HG02678 (cell line): ENCODE data around the gene DNAJB14.

Experiments
- ATAC-seq: cut with Tn5 transposase; IDR thresholded peaks from one replicate; pipeline ENCODE4 v1.9.1; 2021; ENCODE audit warnings: mild to moderate bottlenecking, moderate library complexity; ENCODE audit not compliant: unreplicated experiment

The DNAJB14 gene

GRCh38 chr4:99945718-99946355 is 581 bp downstream of the DNAJB14 start:
- peak; percentile 1 for ATAC-seq

- ATAC-seq: no peak
Measured at GRCh38 chr4:99943904-99944437, 2.4 kb downstream of the DNAJB14 start.

- ATAC-seq: no peak
Measured at GRCh38 chr4:99938243-99938753, 8.1 kb downstream of the DNAJB14 start.

GRCh38 chr4:99934891-99935290 is 11.5 kb downstream of the DNAJB14 start:
- no peak for ATAC-seq

GRCh38 chr4:99927566-99927965 is 18.9 kb downstream of the DNAJB14 start:
- ATAC-seq: no peak

- no peak for ATAC-seq
Measured at GRCh38 chr4:99921174-99921573, 25.2 kb downstream of the DNAJB14 start.

GRCh38 chr4:99918656-99919055 is 27.8 kb downstream of the DNAJB14 start:
- no peak for ATAC-seq

- ATAC-seq: no peak
Measured at GRCh38 chr4:99917575-99917974, 28.8 kb downstream of the DNAJB14 start.

GRCh38 chr4:99915449-99915848 is 31.0 kb downstream of the DNAJB14 start:
- ATAC-seq: no peak

- no peak for ATAC-seq
Measured at GRCh38 chr4:99894998-99895397, 51.4 kb downstream of the DNAJB14 start.

- ATAC-seq: peak; percentile 100
Measured at GRCh38 chr4:99894161-99894997, 52.0 kb downstream of the DNAJB14 start, which contains the start of gene LAMTOR3. LAMTOR3 (minus strand) TSS chr4:99894427; CDS start chr4:99893963, 464 bp downstream.

- ATAC-seq: no peak
Measured at GRCh38 chr4:99893839-99894160, 52.6 kb downstream of the DNAJB14 start.

GRCh38 chr4:99893029-99893428 is 53.4 kb downstream of the DNAJB14 start:
- ATAC-seq: no peak

- ATAC-seq: no peak
Measured at GRCh38 chr4:99891351-99891750, 55.1 kb downstream of the DNAJB14 start.

GRCh38 chr4:99887837-99888236 is 58.6 kb downstream of the DNAJB14 start:
- ATAC-seq: no peak

GRCh38 chr4:99886146-99886545 is 60.3 kb downstream of the DNAJB14 start:
- no peak for ATAC-seq

- ATAC-seq: no peak
Measured at GRCh38 chr4:99885687-99886086, 60.7 kb downstream of the DNAJB14 start.

- ATAC-seq: no peak
Measured at GRCh38 chr4:99885063-99885664, 61.3 kb downstream of the DNAJB14 start.

- no peak for ATAC-seq
Measured at GRCh38 chr4:99879458-99879857, 67.0 kb downstream of the DNAJB14 start.

GRCh38 chr4:99878604-99879003 is 67.8 kb downstream of the DNAJB14 start:
- no peak for ATAC-seq

- ATAC-seq: no peak
Measured at GRCh38 chr4:99876946-99877345, 69.5 kb downstream of the DNAJB14 start.
